MCF 10A (cell line): ENCODE results near the gene GIMAP2. TPM values are rescaled to one million over a fixed set of nuclear protein-coding genes. Genes with fewer than 3 reads are reported as not detected.
"Not testable (repeated sequence)": the region's sequence is repeated elsewhere in the genome, so short reads cannot be mapped to it uniquely, and the experiment has no call there.

Source experiments
- BruUV-seq: library from RNA; stranded (reverse); fragments of 400-500 nt; replicated peaks from 2 replicates; lab custom pipeline; 2021; lab: Mats Ljungman, UMichigan
- CTCF ChIA-PET: fragments of 300-600 bp; sonication (Branson Sonifier 250); formaldehyde crosslinking; extraction: SDS; loops from one replicate; lab custom pipeline; 2021; ENCODE audit warnings: antibody characterized with exemption, inconsistent platforms; lab: Yijun Ruan, JAX
- POLR2A ChIA-PET: fragments of 300-600, 350-650 bp; sonication (Branson Sonifier 250); formaldehyde crosslinking; extraction: SDS; loops from one replicate; lab custom pipeline; 2020; ENCODE audit warnings: antibody characterized with exemption, inconsistent platforms; lab: Yijun Ruan, JAX
- DNase-seq: peaks from one replicate; pipeline ENCODE4 v3.0.0-alpha.2; 2018; ENCODE audit not compliant: unreplicated experiment
- H3K27ac Mint-ChIP-seq: one replicate; pipeline ENCODE4 v1.8.0; 2022; ENCODE audit warnings: mild to moderate bottlenecking, low read depth, mixed read lengths; ENCODE audit not compliant: unreplicated experiment
- H3K27me3 Mint-ChIP-seq: one replicate; pipeline ENCODE4 v1.8.0; 2022; ENCODE audit warnings: mixed read lengths; ENCODE audit not compliant: insufficient read depth, unreplicated experiment
- H3K36me3 Mint-ChIP-seq: one replicate; pipeline ENCODE4 v1.8.0; 2022; ENCODE audit warnings: mild to moderate bottlenecking, moderate library complexity, mixed read lengths; ENCODE audit not compliant: insufficient read depth, unreplicated experiment
- H3K4me1 Mint-ChIP-seq: one replicate; pipeline ENCODE4 v1.8.0; 2022; ENCODE audit warnings: mixed read lengths; ENCODE audit not compliant: insufficient read depth, unreplicated experiment
- H3K4me3 Mint-ChIP-seq: one replicate; pipeline ENCODE4 v1.8.0; 2022; ENCODE audit warnings: mild to moderate bottlenecking, moderate library complexity, mixed read lengths; ENCODE audit not compliant: unreplicated experiment
- H3K9me3 Mint-ChIP-seq: one replicate; pipeline ENCODE4 v1.8.0; 2022; ENCODE audit warnings: mixed read lengths; ENCODE audit not compliant: unreplicated experiment
- intact Hi-C: fragments of 100-400 bp; cut with micrococcal nuclease; formaldehyde crosslinking; loops from 2 replicates; pipeline ENCODE4 v1.14.1; 2022
- total RNA-seq: library from RNA; stranded (reverse); gene quantifications from 2 replicates; pipeline ENCODE4 v1.2.3, GENCODE V29; 2022
- TF ChIP-seq, protein P1 (sequence below): fragments of 200-600 bp; IDR thresholded peaks from one replicate; pipeline ENCODE4 v1.8.0; 2022; ENCODE audit warnings: antibody characterized with exemption, mild to moderate bottlenecking; ENCODE audit not compliant: unreplicated experiment

Gene GIMAP2
- total RNA-seq, 1 experiment from 2014 or later = not detected

DNA sequence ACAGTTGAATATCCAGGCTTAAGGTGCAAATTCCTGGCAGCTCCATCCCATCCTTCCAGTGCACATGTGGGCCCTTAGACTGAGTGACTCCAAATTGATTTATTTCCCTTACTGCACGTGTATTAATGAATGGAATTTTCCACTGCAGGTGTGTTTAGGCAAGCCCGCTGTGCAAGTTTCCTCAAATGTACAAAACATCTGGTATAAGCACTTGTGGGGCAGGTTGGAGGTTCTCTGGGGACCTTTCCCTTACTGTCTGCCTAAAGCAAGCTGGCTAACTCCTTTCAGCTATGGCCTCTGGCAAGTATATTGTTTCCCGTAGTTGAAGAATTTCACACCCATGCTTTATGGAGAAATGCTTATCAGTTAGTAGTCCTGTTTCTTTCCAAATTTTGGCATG lies 28.0 kb upstream of the GIMAP2 start:
- Mint-ChIP-seq H3K36me3 (no peaks in the 10 kb centered on the region), H3K27me3 (no peaks in the 10 kb centered on the region), H3K9me3 (no peaks in the 10 kb centered on the region), H3K4me3 (no peak overlapping the region), H3K27ac (no peak overlapping the region), H3K4me1 (no peaks in the 10 kb centered on the region)
- ChIA-PET CTCF (no interaction called here), POLR2A (no interaction called here)
- no TSS peak for BruUV-seq
- no peak for DNase-seq
- intact Hi-C loops = no loop called here
- TF ChIP-seq, protein P1, sequence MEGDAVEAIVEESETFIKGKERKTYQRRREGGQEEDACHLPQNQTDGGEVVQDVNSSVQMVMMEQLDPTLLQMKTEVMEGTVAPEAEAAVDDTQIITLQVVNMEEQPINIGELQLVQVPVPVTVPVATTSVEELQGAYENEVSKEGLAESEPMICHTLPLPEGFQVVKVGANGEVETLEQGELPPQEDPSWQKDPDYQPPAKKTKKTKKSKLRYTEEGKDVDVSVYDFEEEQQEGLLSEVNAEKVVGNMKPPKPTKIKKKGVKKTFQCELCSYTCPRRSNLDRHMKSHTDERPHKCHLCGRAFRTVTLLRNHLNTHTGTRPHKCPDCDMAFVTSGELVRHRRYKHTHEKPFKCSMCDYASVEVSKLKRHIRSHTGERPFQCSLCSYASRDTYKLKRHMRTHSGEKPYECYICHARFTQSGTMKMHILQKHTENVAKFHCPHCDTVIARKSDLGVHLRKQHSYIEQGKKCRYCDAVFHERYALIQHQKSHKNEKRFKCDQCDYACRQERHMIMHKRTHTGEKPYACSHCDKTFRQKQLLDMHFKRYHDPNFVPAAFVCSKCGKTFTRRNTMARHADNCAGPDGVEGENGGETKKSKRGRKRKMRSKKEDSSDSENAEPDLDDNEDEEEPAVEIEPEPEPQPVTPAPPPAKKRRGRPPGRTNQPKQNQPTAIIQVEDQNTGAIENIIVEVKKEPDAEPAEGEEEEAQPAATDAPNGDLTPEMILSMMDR = no peak

DNA sequence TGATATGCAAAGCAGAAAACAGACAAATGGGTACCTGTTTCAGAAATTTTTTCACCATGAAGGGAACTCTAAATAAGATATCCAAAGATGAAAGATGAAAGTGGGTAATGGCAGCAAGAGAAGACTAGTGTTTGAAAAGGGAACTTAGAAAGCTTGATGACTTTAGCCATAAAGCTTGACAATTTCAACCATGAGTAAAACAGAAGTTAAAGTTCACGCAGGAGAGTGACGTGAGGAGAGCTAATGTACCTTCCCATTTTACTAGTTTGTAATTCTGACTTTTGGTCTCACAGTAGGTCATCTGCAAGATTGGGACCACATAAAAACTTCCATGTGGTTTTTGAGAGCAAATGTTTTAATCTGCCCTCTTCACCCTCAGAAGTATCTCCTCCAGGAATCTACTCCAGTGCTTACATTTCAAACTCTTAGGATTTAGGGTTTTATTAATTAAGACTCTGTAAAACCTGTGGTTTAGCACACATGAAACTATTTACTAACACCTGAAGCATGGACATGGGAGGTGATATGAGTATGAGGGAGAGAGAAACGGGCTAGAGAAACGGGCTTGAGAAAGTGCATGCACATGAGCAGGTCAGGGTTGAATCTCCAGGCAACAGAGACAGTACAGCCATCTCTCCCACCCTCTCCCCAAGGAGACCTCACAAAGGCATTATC lies 24.4 kb upstream of the GIMAP2 start:
- H3K36me3 Mint-ChIP-seq = no peaks in the 10 kb centered on the region
- no peaks in the 10 kb centered on the region for H3K9me3 Mint-ChIP-seq
- H3K4me1 Mint-ChIP-seq = no peaks in the 10 kb centered on the region
- intact Hi-C loops = no loop called here
- no TSS peak for BruUV-seq
- TF ChIP-seq, protein P1 = no peak
- no peak overlapping the region for H3K4me3 Mint-ChIP-seq
- DNase-seq = no peak
- H3K27ac Mint-ChIP-seq = no peak overlapping the region
- ChIA-PET CTCF (no interaction called here), POLR2A (no interaction called here)
- no peaks in the 10 kb centered on the region for H3K27me3 Mint-ChIP-seq

DNA sequence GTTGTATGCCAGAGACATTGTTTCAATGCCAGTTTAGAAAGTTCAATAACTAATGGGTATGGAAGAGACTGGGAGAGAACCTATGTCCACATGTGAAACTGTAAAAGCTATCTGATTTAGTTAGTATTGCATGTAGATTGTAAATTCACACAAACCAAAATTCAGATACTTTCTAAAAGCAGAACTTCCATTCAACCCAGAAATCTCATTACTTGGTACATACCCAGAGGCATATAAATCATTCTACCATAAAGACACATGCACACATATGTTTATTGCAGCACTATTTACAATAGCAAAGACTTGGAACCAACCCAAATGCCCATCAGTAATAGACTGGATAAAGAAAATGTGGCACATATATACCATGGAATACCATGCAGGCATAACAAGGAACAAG lies 22.7 kb upstream of the GIMAP2 start:
- POLR2A ChIA-PET, H3K36me3 Mint-ChIP-seq, H3K27ac Mint-ChIP-seq, DNase-seq, intact Hi-C loops, H3K27me3 Mint-ChIP-seq, BruUV-seq, H3K9me3 Mint-ChIP-seq, CTCF ChIA-PET, H3K4me1 Mint-ChIP-seq, H3K4me3 Mint-ChIP-seq: not testable (repeated sequence)

DNA sequence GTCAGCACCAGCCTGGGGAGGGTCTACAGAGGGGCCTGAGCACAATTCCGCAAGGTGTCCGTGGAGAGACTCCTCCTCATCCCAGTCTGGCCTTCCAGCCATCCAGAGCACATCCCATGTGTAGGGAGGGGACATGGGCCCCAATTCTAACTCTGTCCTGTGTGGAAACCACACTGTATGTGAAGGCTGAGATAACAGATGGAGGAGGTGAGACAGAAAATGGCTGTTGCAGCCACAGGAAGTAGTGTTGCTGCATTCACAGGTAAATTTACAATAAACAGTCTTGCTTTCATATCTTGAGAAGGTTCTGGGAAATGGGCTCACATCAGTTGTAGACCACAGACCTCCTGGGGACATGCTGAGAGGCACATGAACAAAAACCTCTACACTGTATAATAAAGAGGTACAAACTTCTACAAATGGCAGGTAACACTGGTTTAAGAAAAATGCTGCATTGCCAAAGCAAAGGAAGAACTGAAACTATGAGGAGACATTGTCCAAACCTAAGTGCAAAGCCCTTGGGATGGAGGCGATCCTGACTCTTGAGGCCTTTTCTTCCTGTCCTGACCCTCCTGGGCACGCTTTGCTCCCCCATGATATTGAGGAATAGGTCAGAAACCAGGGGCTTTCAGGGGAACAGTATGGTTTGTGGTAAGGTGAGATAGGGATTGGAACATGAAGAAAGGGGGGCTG lies 21.6 kb upstream of the GIMAP2 start:
- Mint-ChIP-seq H3K4me3 (no peak overlapping the region), H3K4me1 (no peaks in the 10 kb centered on the region), H3K9me3 (no peaks in the 10 kb centered on the region), H3K27ac (no peak overlapping the region), H3K27me3 (no peaks in the 10 kb centered on the region), H3K36me3 (no peaks in the 10 kb centered on the region)
- TF ChIP-seq, protein P1 = no peak
- ChIA-PET CTCF (no interaction called here), POLR2A (no interaction called here)
- no TSS peak for BruUV-seq
- DNase-seq = no peak
- intact Hi-C loops = no loop called here
